ENCODE data around the gene RASSF5. TPM values are rescaled to one million over a fixed set of nuclear protein-coding genes. Genes with fewer than 3 reads are reported as not detected.

RASSF5 gene
- total RNA-seq, 1 donor from 2014 or later = 1.4 TPM

DNA sequence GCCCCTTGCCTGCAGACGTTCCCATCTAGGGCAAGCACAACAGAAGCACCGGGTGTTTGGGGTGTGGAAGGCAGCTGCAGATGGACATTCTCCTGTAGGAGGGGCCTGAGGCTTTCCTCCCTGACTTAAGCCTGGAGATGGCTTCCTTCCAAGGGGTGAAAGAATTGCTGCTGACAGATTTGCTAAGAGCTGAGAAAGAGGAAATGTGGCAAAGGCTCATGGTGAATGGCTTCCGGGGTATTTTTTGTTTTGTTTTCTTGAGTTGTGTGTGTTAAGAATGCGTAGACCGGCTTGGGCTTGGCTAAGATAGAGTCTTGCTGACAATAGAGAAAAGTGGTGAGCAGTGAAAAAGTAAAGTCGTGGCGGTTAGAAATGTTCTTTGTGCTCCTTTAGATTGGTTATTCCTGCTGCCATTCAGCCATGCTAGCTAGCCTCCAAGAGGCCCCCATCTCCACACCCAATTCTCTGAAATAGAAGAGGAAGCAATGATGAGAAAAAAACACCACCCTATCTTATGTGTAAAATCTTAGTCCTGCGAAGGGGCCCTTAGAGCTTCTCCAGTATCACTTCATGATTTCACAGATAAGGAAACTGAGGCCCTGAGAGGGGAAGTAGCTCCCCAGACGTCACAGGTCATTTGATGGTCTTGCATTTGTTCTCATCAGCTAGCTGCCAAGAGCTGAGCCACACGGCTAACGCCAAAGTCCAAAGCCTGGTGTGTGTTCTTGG lies 68.0 kb downstream of the RASSF5 start:
- TF ChIP-seq, protein P1, sequence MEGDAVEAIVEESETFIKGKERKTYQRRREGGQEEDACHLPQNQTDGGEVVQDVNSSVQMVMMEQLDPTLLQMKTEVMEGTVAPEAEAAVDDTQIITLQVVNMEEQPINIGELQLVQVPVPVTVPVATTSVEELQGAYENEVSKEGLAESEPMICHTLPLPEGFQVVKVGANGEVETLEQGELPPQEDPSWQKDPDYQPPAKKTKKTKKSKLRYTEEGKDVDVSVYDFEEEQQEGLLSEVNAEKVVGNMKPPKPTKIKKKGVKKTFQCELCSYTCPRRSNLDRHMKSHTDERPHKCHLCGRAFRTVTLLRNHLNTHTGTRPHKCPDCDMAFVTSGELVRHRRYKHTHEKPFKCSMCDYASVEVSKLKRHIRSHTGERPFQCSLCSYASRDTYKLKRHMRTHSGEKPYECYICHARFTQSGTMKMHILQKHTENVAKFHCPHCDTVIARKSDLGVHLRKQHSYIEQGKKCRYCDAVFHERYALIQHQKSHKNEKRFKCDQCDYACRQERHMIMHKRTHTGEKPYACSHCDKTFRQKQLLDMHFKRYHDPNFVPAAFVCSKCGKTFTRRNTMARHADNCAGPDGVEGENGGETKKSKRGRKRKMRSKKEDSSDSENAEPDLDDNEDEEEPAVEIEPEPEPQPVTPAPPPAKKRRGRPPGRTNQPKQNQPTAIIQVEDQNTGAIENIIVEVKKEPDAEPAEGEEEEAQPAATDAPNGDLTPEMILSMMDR (conservative IDR thresholded peaks at IDR 0.05) = no peak
- Mint-ChIP-seq H3K27ac (ENCODE audit: unreplicated experiment) (no peak overlapping the region), H3K9me3 (no peaks in the 10 kb centered on the region), H3K4me1 (peaks cover 5% of the 10 kb centered on the region), H3K36me3 (ENCODE audit: low read depth) (no peaks in the 10 kb centered on the region), H3K4me3 (no peak overlapping the region), H3K27me3 (ENCODE audit: low read depth) (no peaks in the 10 kb centered on the region)
- DNase-seq (ENCODE audit: low read depth, low spot score) = no peak

DNA sequence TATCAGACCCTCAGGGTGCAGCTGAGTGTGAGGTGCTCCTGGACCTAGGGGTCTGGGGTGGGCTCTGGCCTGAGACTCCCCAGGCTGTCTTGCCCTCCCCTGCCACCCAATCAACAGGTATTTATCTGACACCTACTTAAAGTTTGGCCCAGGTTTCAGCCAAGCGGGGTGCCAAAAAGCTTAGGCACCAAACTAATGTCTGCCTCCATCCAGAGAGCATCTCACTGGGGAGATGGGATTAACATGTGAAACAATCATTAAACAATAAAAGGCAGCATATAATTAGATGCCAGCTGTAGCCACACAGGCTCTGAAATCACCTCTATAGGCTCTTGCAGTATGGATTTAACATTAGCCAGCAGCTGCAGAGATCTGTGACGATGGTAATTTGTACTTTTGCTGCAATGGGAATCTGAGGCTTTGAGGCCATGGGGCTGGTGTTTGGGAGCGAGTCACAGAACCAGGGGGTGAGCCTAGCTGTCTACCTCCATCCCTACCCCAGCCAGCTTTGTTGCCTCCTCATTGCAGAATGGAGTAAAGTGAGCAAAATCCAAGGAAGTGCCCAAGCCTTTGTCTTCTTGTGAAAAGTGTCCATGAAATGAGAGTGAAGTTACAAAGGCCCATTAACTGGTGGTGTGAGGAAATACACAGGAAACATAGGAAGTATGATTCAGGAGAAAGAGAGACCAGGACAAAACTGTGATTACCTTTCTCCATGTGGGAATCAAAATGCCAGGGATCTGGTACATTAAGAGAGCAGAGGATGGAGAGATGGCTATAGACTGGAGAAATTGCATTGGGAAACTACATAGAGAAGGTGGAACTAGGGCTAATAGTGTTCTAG lies 68.8 kb downstream of the RASSF5 start:
- Mint-ChIP-seq H3K27me3 (ENCODE audit: low read depth) (no peaks in the 10 kb centered on the region), H3K27ac (ENCODE audit: unreplicated experiment) (no peak overlapping the region), H3K4me1 (peaks cover 5% of the 10 kb centered on the region), H3K36me3 (ENCODE audit: low read depth) (no peaks in the 10 kb centered on the region), H3K9me3 (no peaks in the 10 kb centered on the region), H3K4me3 (no peak overlapping the region)
- TF ChIP-seq, protein P1 (conservative IDR thresholded peaks at IDR 0.05) = no peak
- DNase-seq (ENCODE audit: low read depth, low spot score) = no peak

DNA sequence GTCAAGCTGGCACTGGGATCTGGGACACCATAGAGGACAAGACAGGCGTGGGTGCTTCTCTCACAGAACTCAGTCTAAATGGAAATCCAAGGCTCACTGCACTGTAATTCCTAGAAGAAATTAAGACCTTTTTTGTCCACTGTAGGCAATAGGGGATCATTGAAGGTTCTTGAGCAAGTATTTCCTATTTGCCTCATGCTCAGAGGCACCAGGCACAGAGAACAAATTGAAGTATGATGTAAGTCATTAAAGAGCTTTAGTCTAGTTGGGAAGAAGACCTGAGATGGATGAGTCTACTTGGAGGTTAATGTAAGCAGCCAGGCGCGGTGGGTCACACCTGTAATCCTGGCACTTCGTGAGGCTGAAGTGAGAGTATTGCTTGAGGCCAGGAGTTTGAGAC lies 70.3 kb downstream of the RASSF5 start:
- Mint-ChIP-seq H3K27me3 (ENCODE audit: low read depth) (no peaks in the 10 kb centered on the region), H3K4me3 (no peak overlapping the region)
- TF ChIP-seq, protein P1 (conservative IDR thresholded peaks at IDR 0.05) = no peak

DNA sequence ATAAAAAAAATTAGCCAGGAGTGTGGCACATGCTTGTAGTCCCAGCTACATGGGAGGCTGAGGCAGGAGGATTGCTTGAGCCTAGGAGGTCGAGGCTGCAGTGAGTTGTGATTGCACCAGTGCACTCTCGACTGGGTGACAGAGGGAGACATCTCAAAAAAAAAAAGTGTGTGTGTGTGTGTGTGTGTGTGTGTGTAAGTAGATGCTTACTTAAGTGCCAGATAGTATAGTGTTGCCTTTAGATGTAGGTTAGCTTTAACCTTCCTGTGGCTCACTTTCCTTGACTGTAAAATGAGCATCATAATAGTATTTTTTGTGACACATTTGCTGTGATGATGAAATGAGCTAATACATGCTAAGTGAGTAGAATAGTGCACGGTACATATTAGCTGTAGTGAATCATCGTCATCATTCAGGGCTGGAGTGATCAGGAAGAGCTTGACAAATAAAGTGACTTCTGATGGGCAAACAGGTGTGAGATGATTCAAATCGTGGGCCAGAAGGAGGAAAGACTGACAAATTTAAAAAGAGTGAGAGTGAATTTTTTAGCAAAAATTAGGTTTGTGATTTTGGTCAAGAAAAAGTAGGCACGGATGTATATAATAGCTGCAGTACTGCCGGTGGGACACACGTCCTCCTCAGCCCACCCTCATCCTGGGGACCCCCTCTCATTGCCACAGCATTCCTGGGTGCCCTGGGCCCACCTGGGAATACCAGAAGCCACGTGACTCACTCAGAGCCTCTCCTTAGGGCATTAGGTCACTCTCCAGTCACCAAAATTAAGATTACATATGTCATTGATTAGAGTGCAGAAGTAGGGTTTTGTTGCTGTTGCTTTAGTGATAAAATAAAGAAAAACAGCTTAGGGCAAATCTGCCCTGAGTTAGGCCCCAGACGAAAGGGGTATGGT lies 71.0 kb downstream of the RASSF5 start:
- H3K9me3 Mint-ChIP-seq = no peaks in the 10 kb centered on the region

More for the DNA sequence above, 70.3 kb downstream of the RASSF5 start:
- H3K9me3 Mint-ChIP-seq = no peaks in the 10 kb centered on the region
- no peak for DNase-seq (ENCODE audit: low read depth, low spot score)
- no peaks in the 10 kb centered on the region for H3K36me3 Mint-ChIP-seq (ENCODE audit: low read depth)
- H3K27ac Mint-ChIP-seq (ENCODE audit: unreplicated experiment) = no peak overlapping the region
- peaks cover 5% of the 10 kb centered on the region for H3K4me1 Mint-ChIP-seq

More for the DNA sequence above, 71.0 kb downstream of the RASSF5 start:
- Mint-ChIP-seq H3K36me3 (ENCODE audit: low read depth) (no peaks in the 10 kb centered on the region), H3K27me3 (ENCODE audit: low read depth) (no peaks in the 10 kb centered on the region), H3K4me1 (peaks cover 5% of the 10 kb centered on the region), H3K4me3 (no peak overlapping the region), H3K27ac (ENCODE audit: unreplicated experiment) (no peak overlapping the region)
- no peak for DNase-seq (ENCODE audit: low read depth, low spot score)
- TF ChIP-seq, protein P1 (conservative IDR thresholded peaks at IDR 0.05) = no peak

Data from neural crest cell (in vitro differentiated cells).